Activated CD4-positive, alpha-beta T cell treated with anti-CD3 and anti-CD28 coated beads for 1 hour (primary cell): Measurements from ENCODE around the gene THAP11.

Experiments used
- DNase-seq: peaks from one replicate; pipeline ENCODE4 v3.0.0-alpha.2; 2020

The THAP11 gene

GRCh38 chr16:67886387-67886786 lies 44.3 kb downstream of the THAP11 start:
- no peak for DNase-seq

- DNase-seq: no peak
These were observed 46.2 kb downstream of the THAP11 start for GRCh38 chr16:67888331-67888730.

GRCh38 chr16:67892375-67892774 lies 50.3 kb downstream of the THAP11 start:
- DNase-seq: no peak

GRCh38 chr16:67892899-67893742 lies 51.0 kb downstream of the THAP11 start, which contains the start of gene PSKH1:
TSS of gene PSKH1 (plus strand) at chr16:67893254. CDS start at chr16:67908750, 15,496 bp downstream.
- peak; percentile 88 for DNase-seq
